ENCODE results near the gene SPATA16.

The SPATA16 gene

DNA sequence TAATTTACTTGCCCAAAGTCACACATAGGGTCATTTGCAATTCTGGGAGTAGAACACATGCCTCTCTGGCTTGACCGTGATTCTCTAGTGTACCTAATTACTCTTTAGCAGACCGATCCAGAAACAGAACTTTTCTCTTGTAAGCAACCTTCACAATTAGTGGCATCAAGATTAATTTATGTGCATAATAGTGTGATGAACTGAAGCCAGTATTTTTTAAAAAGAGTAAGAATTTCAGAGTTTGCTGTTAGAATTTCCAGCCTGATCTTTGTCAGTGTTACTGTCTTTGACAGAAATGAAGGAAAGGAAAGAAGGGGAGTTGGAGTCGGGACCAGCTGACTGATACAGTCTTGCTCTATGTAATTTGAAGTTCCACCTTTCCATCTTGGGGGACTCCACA is 137.1 kb downstream of the SPATA16 start:
- no peak for DNase-seq (ENCODE audit: low spot score)
- TF ChIP-seq, protein P1, sequence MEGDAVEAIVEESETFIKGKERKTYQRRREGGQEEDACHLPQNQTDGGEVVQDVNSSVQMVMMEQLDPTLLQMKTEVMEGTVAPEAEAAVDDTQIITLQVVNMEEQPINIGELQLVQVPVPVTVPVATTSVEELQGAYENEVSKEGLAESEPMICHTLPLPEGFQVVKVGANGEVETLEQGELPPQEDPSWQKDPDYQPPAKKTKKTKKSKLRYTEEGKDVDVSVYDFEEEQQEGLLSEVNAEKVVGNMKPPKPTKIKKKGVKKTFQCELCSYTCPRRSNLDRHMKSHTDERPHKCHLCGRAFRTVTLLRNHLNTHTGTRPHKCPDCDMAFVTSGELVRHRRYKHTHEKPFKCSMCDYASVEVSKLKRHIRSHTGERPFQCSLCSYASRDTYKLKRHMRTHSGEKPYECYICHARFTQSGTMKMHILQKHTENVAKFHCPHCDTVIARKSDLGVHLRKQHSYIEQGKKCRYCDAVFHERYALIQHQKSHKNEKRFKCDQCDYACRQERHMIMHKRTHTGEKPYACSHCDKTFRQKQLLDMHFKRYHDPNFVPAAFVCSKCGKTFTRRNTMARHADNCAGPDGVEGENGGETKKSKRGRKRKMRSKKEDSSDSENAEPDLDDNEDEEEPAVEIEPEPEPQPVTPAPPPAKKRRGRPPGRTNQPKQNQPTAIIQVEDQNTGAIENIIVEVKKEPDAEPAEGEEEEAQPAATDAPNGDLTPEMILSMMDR (IDR thresholded peaks at IDR 0.05; ENCODE audit: extremely low read depth, missing control alignments), result no peak

DNA sequence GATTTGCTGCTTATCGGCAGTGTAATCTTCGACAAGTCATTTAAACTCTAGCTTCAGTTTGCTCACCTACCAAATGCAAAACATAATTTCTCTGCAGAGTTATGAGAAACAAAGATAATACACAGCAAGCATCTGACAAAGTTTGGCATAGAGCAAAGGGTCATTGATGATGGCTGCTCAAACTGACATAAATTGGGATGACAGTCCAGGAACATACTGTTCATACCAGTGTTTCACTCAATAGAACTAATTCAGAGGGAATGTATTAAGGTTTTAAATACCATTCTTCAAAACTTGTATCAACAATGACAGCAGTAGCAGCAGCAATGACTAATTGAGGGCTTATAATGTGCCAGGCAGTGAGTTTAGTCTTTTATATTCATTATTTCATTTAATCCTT is 137.6 kb downstream of the SPATA16 start:
- no peak for DNase-seq (ENCODE audit: low spot score)
- TF ChIP-seq, protein P1 (IDR thresholded peaks at IDR 0.05; ENCODE audit: extremely low read depth, missing control alignments), result no peak

DNA sequence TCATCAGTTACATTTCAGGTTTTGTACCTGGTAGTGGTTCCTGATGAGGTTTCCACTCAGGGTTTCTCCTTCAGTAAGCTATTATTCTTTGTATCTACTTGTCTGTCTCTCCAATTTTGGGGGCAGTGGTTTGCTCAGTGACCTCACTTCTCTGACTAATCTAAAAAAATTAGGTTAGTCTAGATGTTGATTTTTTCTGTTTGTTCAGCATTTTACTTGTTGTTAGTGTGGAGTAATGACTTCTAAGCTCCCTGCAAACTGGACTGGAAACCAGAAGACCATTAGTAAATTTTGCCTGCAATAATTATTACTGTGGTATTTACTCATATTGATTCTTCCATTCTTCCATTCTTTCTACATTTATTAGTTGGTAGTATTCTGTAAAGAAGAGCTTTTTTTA is 139.4 kb downstream of the SPATA16 start:
- TF ChIP-seq, protein P1 (IDR thresholded peaks at IDR 0.05; ENCODE audit: extremely low read depth, missing control alignments), result no peak
- DNase-seq (ENCODE audit: low spot score), result no peak

DNA sequence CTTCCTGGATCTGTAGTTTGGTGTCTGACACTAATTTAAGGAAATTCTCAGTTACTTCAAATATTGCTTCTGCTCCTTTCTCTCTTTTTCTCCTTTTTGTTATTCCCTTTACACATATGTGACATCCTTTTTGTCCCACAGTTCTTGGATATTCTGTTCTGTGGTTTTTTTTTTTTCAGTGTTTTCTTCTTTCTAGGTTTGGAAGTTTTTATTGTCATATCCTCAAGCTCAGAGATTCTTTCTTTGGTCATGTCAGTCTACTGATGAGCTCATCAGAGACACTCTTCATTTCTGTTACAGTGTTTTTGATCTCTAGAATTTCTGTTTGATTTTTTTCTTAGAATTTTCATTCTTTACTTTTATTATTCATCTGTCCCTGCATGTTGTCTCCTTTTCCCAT is 140.5 kb downstream of the SPATA16 start:
- TF ChIP-seq, protein P1 (IDR thresholded peaks at IDR 0.05; ENCODE audit: extremely low read depth, missing control alignments), result no peak
- no peak for DNase-seq (ENCODE audit: low spot score)

DNA sequence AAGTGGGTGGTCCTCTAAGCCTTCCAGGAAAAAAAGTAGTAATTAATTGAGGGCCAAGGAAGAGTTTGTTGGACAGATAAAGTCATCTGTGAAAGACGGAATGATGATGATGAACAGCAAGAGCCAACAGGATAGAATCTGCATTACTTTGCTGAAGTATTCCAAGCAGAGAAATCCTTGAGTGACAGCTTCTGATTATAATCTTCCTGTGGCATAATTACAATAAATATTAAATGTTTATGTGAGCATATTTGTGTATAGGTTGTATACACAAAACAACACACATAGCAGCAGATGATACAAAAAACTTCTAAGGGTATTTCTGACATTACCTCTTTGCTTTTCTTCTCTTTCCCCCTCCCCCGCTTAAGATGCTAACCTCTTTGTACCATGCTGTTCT is 147.6 kb downstream of the SPATA16 start:
- TF ChIP-seq, protein P1 (IDR thresholded peaks at IDR 0.05; ENCODE audit: extremely low read depth, missing control alignments), result no peak
- DNase-seq (ENCODE audit: low spot score), result no peak

DNA sequence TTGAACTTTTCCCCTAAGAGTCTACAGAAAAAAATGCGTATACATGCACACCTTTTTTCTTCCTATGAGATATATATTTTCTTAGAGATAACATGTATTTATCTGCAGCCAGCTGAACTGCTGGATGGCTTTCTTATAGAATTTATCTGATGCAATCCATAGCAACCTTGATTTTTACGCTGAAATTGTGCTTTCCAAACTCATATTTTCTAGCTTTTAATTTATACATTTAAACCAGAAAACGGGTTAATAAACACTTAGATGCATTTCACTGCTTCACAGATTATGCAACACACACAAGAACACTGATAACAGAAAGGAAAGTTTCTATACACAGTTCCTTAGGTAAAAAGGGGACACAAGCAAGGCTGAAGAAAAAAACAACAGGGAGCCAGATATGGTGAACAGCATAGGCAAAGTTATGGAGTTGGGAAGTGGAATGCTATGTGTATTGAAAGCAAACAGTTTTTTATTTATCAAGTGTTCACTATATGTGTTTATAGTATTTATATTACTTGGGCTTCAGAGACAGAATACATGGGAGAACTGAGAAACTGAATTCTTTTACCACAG is 149.5 kb downstream of the SPATA16 start:
- TF ChIP-seq, protein P1 (IDR thresholded peaks at IDR 0.05; ENCODE audit: extremely low read depth, missing control alignments), result no peak
- no peak for DNase-seq (ENCODE audit: low spot score)

DNA sequence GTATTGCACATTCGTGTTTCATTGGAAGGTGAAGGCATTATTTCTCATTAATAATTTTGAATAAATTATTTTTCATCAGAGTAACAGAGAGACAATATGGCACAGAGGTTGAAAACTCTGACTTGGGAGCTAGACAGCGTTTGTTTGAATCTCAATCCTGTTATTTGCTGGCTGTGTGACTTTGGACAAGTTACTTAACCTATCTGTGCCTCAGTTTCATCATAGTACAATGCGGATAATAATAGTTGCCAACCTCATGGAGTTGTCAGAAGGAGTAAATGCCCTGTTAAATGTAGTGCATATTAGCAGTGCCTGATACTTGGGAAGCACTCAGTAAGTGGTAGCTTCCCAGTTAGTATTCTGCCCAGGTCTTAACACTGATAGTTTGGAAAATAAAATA is 151.7 kb downstream of the SPATA16 start:
- TF ChIP-seq, protein P1 (IDR thresholded peaks at IDR 0.05; ENCODE audit: extremely low read depth, missing control alignments), result no peak

More for the DNA sequence above, 151.7 kb downstream of the SPATA16 start:
- DNase-seq (ENCODE audit: low spot score), result no peak

Data from GM20000 (cell line).